OCI-LY1 (cell line): ENCODE results near the gene CHPF2.

Experiments
- H2AFZ ChIP-seq: fragments of 200-600 bp; sonication (generic), shearing (Covaris generic); 2 replicates; pipeline ENCODE4 v1.6.0; 2014; ENCODE audit warnings: antibody characterized with exemption, mild to moderate bottlenecking, low read length
- H3F3A ChIP-seq: fragments of 200-600 bp; sonication (generic), shearing (Covaris generic); 2 replicates; pipeline ENCODE4 v1.6.0; 2014; ENCODE audit warnings: mild to moderate bottlenecking, antibody characterized with exemption, low read length, moderate library complexity; ENCODE audit not compliant: insufficient read depth
- H3K27ac ChIP-seq: fragments of 200-600 bp; sonication (generic); 2 replicates; pipeline ENCODE4 v1.5.1; 2014; ENCODE audit warnings: low read length, mixed run types, mild to moderate bottlenecking, low read depth; ENCODE audit not compliant: poor library complexity, severe bottlenecking
- H3K27me3 ChIP-seq: fragments of 200-600 bp; sonication (generic); 2 replicates; pipeline ENCODE4 v1.6.0; 2014; ENCODE audit warnings: antibody characterized with exemption, mild to moderate bottlenecking, low read length, moderate library complexity; ENCODE audit not compliant: insufficient read depth
- H3K36me3 ChIP-seq: fragments of 200-600 bp; sonication (generic); 2 replicates; pipeline ENCODE4 v1.6.1; 2014; ENCODE audit warnings: mild to moderate bottlenecking, antibody characterized with exemption, low read length, moderate library complexity, mixed read lengths; ENCODE audit not compliant: insufficient read depth
- H3K4me1 ChIP-seq: fragments of 200-600 bp; sonication (generic); 2 replicates; pipeline ENCODE4 v1.5.1; 2014; ENCODE audit warnings: mild to moderate bottlenecking, low read length, moderate library complexity; ENCODE audit not compliant: insufficient read depth, severe bottlenecking
- H3K4me2 ChIP-seq: fragments of 200-600 bp; sonication (generic), shearing (Covaris generic); 2 replicates; pipeline ENCODE4 v1.6.1; 2014; ENCODE audit warnings: low read length
- H3K4me3 ChIP-seq: fragments of 200-600 bp; sonication (generic); 2 replicates; pipeline ENCODE4 v1.5.1; 2014; ENCODE audit warnings: low read length, low read depth, mild to moderate bottlenecking, mixed read lengths; ENCODE audit not compliant: poor library complexity, severe bottlenecking
- H3K79me2 ChIP-seq: fragments of 200-600 bp; shearing (Covaris generic); 2 replicates; pipeline ENCODE4 v1.6.1; 2016; ENCODE audit warnings: mixed run types, low read length, mixed read lengths; ENCODE audit not compliant: insufficient read depth
- H3K9ac ChIP-seq: fragments of 200-600 bp; sonication (generic), shearing (Covaris generic); 2 replicates; pipeline ENCODE4 v1.6.1; 2014; ENCODE audit warnings: mild to moderate bottlenecking, low read length, mixed read lengths
- H3K9me2 ChIP-seq: fragments of 200-600 bp; sonication (generic), shearing (Covaris generic); 2 replicates; pipeline ENCODE4 v1.6.1; 2014; ENCODE audit warnings: low read depth, mild to moderate bottlenecking, low read length, mixed read lengths
- H3K9me3 ChIP-seq: fragments of 200-600 bp; shearing (Covaris generic); 2 replicates; pipeline ENCODE4 v1.6.1; 2014; ENCODE audit warnings: low read length, mixed read lengths
- H4K20me1 ChIP-seq: fragments of 200-600 bp; sonication (generic), shearing (Covaris generic); 2 replicates; pipeline ENCODE4 v1.6.0; 2016; ENCODE audit warnings: mild to moderate bottlenecking, low read length; ENCODE audit not compliant: insufficient read depth
- EZH2 ChIP-seq: fragments of 200-600 bp; sonication (generic), shearing (Covaris generic); IDR thresholded peaks from 2 replicates; pipeline ENCODE4 v1.8.0; 2017; ENCODE audit warnings: borderline replicate concordance, mixed run types, mild to moderate bottlenecking, antibody characterized with exemption, low read length, moderate library complexity, mixed read lengths
- TF ChIP-seq, protein P1 (sequence below): fragments of 200-600 bp; sonication (generic), shearing (Covaris generic); IDR thresholded peaks from 2 replicates; pipeline ENCODE4 v1.5.1; 2017; ENCODE audit warnings: mild to moderate bottlenecking, antibody characterized with exemption, low read length, moderate library complexity, mixed read lengths

The CHPF2 gene

DNA sequence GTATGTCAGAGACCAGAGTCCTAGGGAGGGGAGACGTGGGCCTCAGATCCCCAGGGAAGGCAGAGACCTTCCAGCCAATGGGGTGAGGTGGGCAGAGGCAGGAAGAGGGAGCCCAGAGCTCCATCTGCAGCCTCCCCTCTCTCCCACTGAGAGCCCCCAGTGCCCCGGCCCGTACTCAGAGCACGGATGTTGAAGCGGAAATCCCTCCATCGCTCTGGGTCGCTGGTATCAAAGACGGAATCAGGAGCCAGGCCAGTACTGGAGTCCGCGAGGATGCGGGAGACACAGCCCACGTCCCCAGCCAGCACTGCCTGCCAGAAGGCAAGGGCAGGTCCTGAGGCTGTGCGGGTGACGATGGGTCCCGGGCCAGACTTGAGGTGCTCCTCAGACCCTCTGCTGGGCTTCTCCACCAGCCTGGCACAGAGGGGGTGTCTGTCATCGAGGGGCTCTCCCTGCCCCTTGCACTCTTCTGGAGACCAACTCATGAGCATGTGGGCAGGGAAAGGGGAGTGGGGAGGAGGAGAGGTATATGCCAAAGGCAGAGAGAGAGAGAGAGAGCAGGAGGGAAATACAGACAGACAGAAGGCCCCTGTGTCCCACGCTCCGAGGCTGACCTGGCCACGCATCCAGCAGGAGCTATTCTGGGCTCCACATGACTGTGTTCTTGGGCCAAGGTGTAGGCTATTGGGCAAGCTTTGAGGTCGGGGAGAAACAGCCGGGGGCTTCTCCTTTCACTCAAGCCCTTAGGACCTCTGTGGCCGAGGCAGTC lies 45.5 kb upstream of the CHPF2 start, which contains the start of gene ASB10:
Gene ASB10, minus strand, starts transcription at position 611 of the 769 bp plus-strand sequence. Its CDS starts 120 bp downstream, at position 491.
- H3K36me3 ChIP-seq, result no peaks in the 10 kb centered on the region
- no peak within 1 kb of the TSS for H3K4me3 ChIP-seq
- peaks cover 32% of the 10 kb centered on the region; the same call in 1 of the 2 replicates for H3K27me3 ChIP-seq
- no peaks in the 10 kb centered on the region for H3F3A ChIP-seq
- TF ChIP-seq, protein P1, sequence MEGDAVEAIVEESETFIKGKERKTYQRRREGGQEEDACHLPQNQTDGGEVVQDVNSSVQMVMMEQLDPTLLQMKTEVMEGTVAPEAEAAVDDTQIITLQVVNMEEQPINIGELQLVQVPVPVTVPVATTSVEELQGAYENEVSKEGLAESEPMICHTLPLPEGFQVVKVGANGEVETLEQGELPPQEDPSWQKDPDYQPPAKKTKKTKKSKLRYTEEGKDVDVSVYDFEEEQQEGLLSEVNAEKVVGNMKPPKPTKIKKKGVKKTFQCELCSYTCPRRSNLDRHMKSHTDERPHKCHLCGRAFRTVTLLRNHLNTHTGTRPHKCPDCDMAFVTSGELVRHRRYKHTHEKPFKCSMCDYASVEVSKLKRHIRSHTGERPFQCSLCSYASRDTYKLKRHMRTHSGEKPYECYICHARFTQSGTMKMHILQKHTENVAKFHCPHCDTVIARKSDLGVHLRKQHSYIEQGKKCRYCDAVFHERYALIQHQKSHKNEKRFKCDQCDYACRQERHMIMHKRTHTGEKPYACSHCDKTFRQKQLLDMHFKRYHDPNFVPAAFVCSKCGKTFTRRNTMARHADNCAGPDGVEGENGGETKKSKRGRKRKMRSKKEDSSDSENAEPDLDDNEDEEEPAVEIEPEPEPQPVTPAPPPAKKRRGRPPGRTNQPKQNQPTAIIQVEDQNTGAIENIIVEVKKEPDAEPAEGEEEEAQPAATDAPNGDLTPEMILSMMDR, result no peak
- H3K9me3 ChIP-seq, result no peaks in the 10 kb centered on the region
- no peaks in the 10 kb centered on the region for H4K20me1 ChIP-seq
- H3K27ac ChIP-seq, result no peak within 1 kb of the TSS
- no peak within 1 kb of the TSS for H3K4me2 ChIP-seq
- H3K4me1 ChIP-seq, result no peaks in the 10 kb centered on the region
- H3K9me2 ChIP-seq, result no peaks in the 10 kb centered on the region
- H3K9ac ChIP-seq, result no peak within 1 kb of the TSS
- no peak within 1 kb of the TSS for H2AFZ ChIP-seq
- H3K79me2 ChIP-seq, result no peaks in the 10 kb centered on the region

DNA sequence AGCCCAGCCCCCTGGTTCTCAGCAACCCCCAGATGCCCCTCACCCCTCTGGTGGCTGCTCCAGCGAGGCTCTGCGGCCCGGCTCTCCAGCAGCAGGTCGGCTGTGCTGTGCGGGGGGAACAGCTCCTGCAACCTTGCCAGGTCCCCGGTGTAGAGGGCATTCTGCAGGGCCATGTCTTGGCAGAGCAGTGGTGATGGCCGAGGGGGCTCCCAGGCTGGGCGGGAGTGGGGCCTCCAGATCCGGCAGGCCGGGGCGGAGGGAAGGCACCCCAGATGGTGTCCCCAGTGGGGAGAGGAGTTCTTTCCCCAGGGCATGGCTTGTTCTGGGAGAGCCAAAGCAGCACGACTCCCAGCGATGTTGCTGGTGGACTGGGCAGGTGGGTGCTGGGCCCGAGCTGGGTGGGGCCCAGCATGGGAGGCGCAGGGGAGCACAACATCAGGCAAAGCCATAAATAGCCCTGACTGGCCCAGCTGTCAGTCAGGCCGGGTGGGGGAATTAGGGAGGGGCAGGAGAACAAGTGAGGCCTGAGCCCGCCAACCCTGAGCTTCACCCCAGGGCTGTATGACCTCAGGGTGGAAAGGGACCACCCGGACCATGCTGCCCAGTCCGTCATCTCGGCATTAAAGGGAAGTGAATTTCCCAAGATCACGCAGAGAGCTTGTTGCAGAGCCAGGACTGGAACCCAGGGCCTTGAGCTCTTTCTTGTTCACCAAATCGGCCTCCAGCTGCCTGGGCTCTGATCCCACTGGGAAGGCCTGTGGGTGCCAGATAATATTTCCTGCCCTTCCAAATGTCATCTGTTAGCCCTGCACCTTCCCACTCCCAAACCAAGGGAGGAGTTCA lies 44.7 kb upstream of the CHPF2 start:
- H3K4me1 ChIP-seq, result no peaks in the 10 kb centered on the region
- no peaks in the 10 kb centered on the region for H3K9me2 ChIP-seq
- H3F3A ChIP-seq, result no peaks in the 10 kb centered on the region
- no peaks in the 10 kb centered on the region for H3K9me3 ChIP-seq
- no peak overlapping the region for H2AFZ ChIP-seq
- no peaks in the 10 kb centered on the region for H3K36me3 ChIP-seq
- H4K20me1 ChIP-seq, result no peaks in the 10 kb centered on the region
- no peaks in the 10 kb centered on the region for H3K79me2 ChIP-seq
- no peak overlapping the region for H3K9ac ChIP-seq
- H3K4me3 ChIP-seq, result no peak overlapping the region
- no peak overlapping the region for H3K27ac ChIP-seq
- H3K4me2 ChIP-seq, result no peak overlapping the region
- no peak for TF ChIP-seq EZH2
- TF ChIP-seq, protein P1, result no peak
- peaks cover 28% of the 10 kb centered on the region; the same call in 1 of the 2 replicates for H3K27me3 ChIP-seq

DNA sequence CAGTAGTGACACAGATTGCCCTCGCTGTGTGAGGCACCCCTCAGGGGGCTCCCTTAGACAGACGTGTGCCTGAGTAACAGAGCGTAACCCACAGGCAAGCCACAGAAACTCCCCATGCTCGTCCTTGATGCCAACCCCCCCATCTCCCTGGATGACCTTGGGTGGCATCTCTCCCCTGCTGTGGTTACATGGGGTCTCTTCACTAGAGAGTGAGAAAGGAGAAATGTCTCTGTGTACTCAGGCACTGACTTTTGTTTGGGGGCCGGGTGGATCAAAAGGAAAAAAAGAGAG lies 44.1 kb upstream of the CHPF2 start:
- Histone ChIP-seq H2AFZ (no peak overlapping the region), H3K27ac (no peak overlapping the region), H3K9me2 (no peaks in the 10 kb centered on the region), H3K9ac (no peak overlapping the region), H3K4me1 (no peaks in the 10 kb centered on the region), H3K36me3 (no peaks in the 10 kb centered on the region), H3F3A (no peaks in the 10 kb centered on the region), H3K9me3 (no peaks in the 10 kb centered on the region), H3K27me3 (peaks cover 25% of the 10 kb centered on the region; the same call in 1 of the 2 replicates), H4K20me1 (no peaks in the 10 kb centered on the region), H3K79me2 (no peaks in the 10 kb centered on the region), H3K4me2 (no peak overlapping the region), H3K4me3 (no peak overlapping the region)
- no peak for TF ChIP-seq EZH2
